Stimulated activated CD8-positive, alpha-beta memory T cell treated with anti-CD3 and anti-CD28 coated beads, Interleukin-4, amount 100 ng/mL, for 4 hours (primary cell): ENCODE results near the gene CACNA1F.

Experiments
- DNase-seq, 2 donors: peaks; one replicate each; pipeline ENCODE4 v3.0.0-alpha.2; 2020; ENCODE audit warnings: low read depth in 2 of 2, low spot score in 1 of 2

CACNA1F gene

DNA sequence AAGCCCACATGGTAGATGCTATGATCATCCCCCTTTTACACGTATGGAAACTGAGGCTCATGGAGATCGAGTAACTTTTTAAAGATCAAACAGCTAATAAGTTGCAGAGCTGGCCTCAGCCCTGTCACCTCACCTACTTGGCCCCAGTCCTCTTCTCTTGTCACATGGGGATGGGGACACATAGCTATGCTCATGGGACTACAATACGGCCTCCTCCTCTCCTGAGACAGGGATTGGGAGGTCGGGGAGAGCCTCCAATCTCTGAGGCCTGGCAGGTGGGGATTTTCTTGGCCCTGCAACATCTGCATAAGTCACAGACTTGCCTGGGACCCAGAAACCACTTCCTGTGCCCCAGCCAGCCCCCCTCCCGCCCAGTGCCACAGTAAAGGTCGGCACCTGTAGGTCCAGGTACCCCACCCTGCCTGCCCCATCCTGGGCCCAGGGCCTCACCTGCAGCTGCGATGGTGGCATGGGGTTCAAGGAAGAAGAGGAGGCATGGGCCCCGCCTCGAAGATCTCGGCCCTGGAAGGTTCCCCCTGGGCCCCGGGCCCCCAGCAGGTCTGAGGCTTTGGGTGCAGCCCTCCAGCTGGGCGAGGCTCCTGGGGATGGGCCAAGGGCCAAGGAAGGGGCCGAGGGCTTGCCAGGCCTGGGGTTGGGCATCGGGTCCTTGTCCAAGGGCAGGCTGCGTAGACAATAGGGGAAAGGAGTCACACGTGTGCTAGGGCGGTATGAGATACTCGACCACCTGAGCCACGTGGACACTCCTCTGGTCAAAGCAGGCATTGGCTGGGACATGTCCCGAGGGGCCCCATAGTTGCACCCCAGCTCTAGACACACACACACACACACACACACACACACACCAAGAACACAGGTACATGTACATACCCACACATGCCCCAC is 25.0 kb upstream of the CACNA1F start:
- no peak for DNase-seq

DNA sequence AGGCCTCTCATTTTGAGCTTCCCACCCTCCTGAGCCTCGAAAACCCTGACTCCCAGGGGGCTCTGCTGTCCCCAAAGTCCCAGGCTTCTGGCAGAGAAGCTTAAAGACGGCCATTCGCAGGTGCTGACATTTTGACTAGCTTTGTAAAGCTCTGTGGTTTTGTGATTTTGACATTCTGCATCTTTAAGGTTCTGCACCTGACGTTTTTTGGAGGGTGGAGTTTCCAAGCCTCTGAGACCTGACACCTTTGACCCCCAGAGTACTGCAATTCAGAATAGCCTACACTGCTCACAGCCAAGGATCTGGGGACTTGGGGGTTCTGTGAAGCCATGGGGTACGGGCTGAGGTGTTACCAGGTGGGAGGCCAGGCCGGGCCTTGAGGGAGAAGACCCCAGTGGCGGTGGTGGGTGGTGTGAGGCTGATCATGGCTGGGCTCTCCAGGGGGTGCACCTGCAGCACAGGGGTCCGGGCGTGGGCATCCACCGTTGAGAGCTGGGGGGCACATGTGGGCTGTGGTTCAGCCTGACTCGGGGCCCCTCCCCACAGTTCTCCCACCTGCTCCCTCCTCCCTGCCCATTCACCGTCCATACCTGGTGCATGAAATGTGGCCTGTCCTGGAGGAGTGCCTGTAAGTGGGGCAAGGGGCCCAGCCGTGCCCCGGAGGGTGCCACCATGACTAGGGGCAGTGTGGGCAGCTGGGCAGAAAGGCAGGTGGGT is 24.1 kb upstream of the CACNA1F start:
- DNase-seq: no peak

DNA sequence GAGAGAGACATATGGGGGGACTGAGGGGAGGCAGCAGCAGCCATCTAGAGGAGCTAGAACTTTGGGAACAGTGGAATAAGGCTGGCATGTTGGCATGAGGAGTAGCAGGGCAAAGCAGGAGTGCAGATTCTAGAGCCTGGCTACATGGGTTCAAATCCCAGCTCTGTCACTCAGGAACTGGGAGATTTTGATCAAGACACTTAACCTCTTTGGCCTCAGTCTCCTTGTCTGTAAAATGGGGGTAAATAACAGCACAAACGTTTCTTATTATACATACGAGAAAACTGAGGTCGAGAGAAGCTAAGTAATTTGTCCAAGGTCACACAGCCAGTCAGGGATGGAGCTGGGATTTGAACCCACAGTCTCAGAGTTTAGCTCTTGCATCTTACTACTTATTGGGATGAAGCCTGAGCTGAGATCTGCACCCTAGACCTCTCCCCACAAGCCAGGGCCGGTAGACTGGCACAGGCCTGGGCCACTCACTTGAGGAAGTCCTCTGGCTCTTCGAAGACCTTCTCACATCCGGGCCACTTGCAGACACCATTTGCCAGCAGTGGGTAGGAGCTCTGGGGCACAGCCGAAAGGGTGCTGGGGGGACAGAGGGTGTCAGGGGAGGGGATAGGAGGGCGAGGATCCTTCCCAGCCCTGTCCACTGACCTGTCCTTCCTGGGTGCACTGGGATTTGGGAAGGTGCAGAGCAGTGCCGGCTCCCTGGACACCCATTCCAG is 23.3 kb upstream of the CACNA1F start:
- no peak for DNase-seq

DNA sequence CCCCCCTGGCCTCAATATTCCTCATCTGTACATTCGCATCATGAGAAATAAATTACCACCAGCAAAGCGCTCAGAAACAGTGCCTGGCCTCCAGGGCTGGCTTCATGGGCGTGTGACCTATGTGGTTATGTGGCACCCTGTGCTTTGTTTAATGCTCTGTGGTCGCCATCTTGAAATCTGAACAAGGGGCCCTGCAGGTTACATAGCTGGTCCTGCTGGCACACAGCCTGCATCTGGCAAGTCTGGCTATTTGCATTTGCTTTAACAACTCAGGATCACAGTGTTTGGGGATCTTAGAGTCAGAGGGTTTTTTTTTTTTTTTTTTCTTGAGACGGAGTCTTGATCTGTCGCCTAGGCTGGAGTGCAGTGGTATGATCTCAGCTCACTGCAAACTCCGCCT is 21.5 kb upstream of the CACNA1F start:
- DNase-seq: no peak

DNA sequence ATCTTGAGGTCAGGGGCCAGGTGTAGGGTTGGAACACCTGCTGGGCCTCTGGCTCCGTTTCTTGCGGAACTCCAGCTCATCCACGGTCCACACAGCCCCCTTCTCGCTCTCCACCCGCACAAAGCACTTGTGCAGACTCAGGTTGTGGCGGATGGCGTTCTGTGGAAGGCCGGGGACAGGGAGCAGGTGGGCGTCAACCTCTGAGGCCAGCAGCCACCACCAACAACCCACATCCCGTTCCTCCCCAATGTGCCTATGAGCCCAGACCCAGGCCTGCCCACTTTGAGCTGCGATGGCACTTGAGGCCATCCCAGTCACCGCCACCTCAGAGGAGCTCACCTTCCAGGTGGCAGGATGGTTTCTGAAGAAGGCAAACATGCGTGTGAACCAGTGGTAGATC is 18.2 kb upstream of the CACNA1F start:
- no peak for DNase-seq

GRCh38 chrX:49250578-49250977 is 17.4 kb upstream of the CACNA1F start:
- DNase-seq: no peak

- no peak for DNase-seq
These were observed 16.9 kb upstream of the CACNA1F start for GRCh38 chrX:49250066-49250465.

- DNase-seq: no peak
These were observed 16.5 kb upstream of the CACNA1F start for GRCh38 chrX:49249616-49250015.

DNA sequence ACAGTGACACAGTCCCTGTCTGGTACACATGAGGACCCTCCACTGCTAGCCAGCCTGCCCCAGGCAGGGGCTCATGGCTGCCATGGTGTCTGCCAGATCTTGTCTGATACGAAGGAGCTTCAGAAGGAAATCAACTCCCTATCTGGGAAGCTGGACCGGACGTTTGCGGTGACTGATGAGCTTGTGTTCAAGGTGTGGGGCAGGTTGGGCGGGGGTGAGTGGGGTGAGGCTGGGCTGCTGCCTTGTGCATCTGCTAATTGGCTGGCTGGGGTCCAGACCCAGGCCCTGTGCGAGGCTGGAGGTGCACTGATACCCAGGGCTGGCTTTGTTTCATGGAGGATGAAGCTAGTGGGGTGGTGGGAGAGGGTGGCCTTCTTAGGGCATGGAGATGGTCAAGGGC is 15.9 kb upstream of the CACNA1F start:
- no peak for DNase-seq

- DNase-seq: no peak
These were observed 15.0 kb upstream of the CACNA1F start for GRCh38 chrX:49247916-49248811.

DNA sequence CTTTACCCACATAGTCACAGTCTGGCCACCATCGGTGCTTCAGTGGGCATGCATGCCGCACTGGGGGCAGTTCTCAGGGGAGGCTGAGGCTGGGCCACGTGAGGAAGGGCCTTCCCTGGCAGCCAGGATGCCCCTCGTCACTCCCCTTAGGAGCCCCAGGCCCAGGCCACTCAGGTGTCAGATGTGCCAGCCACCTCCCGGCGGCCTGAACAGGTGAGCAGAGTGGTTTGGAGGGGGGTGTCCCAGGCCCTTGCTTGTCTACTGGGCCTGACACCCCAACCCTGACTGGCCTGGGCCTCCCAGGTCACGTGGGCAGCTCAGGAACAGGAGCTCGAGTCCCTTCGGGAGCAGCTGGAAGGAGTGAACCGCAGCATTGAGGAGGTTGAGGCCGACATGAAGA is 14.2 kb upstream of the CACNA1F start:
- no peak for DNase-seq

DNA sequence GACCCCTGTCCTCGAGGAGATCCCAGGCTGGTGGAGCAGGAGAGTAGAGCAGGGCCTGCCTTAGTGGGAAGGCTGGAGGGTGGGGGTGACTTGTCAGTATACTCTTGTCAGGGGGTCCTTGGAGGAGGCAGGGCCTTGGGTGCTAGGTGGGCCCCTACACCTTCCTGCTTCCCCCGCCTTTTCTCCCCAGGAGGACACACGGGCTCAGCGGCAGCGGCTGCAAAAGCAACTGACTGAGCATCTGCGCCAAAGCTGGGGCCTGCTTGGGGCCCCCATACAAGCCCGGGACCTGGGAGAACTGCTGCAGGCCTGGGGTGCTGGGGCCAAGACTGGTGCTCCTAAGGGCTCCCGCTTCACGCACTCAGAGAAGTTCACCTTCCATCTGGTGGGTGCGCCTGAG is 13.4 kb upstream of the CACNA1F start:
- no peak for DNase-seq

- DNase-seq: no peak
These were observed 11.1 kb upstream of the CACNA1F start for GRCh38 chrX:49244207-49244606.

DNA sequence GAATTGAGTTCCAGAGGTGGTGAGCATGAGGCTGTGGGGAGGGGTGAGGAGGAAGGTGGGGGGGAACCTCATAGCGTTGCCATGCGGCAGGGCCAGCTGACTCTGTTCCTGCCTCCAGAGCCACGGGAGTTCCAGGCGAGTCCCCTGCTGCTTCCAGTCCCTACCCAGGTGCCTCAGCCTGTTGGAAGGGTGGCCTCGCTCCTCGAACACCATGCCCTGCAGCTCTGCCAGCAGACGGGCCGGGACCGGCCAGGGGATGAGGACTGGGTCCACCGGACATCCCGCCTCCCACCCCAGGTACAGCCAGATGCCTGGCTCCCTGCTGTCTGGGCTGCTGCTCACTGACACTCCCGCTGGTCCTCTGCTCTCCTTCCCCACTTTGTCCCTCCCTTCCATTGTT is 10.0 kb upstream of the CACNA1F start:
- DNase-seq: no peak

- no peak for DNase-seq
These were observed 9.5 kb upstream of the CACNA1F start for GRCh38 chrX:49242545-49243066.

- DNase-seq: no peak
These were observed 5.6 kb upstream of the CACNA1F start for GRCh38 chrX:49238735-49239134.

GRCh38 chrX:49237060-49237459 is 3.9 kb upstream of the CACNA1F start:
- DNase-seq: no peak

GRCh38 chrX:49233887-49234555 is 881 bp upstream of the CACNA1F start:
- no peak for DNase-seq

- DNase-seq: no peak
These were observed 615 bp downstream of the CACNA1F start for GRCh38 chrX:49232525-49232924.
